Measurements from ENCODE around the gene SULT1A2.

GRCh38 chr16:28596840-28597691 is at the start of gene SULT1A2:
- no peak for TF ChIP-seq EZH2 (IDR thresholded peaks at IDR 0.05; ENCODE audit: low read length, missing control alignments)
- TF ChIP-seq CTCF (conservative IDR thresholded peaks at IDR 0.05 in 1 of 2, IDR thresholded peaks at IDR 0.05 in 1 of 2; ENCODE audit: low read depth in 1 of 2, low read length in 2 of 2): no peak

Data from fibroblast of lung (primary cell).